Omental fat pad (tissue), 4 donors: Measurements from ENCODE around the gene CBX8. TPM values are rescaled to one million over a fixed set of nuclear protein-coding genes. Genes with fewer than 3 reads are reported as not detected.
A peak's percentile ranks its signal among the peaks of the same experiment; 100 is the strongest.

Experiments
- ATAC-seq: fragments of 150-250 bp; one replicate; pipeline ENCODE4 v1.9.1; 2016; ENCODE audit warnings: mild to moderate bottlenecking, moderate library complexity; ENCODE audit not compliant: low FRiP score
- DNase-seq: peaks from one replicate; pipeline ENCODE4 v3.0.0-alpha.2; 2019; ENCODE audit warnings: low spot score
- CTCF ChIP-seq, 3 donors: fragments of 450-650 bp; IDR thresholded peaks; one replicate each; pipeline ENCODE4 v1.5.1; 2016 to 2017; ENCODE audit warnings: antibody characterized with exemption in 3 of 3, mild to moderate bottlenecking in 3 of 3, moderate library complexity in 2 of 3
- total RNA-seq, 4 donors: library from RNA; depleted of rRNA; stranded (reverse); fragments of >200 nt; gene quantifications; one replicate each; pipeline ENCODE4 v1.1.0, GENCODE V29; 2016

Gene CBX8
- 1 to 10 TPM in 2 of 4 donors, under 1 TPM in 2; 0.88 to 2.2 (median 1.2) TPM for total RNA-seq

- peak; percentile 93 for ATAC-seq
- peak; percentile 96 for DNase-seq
- TF ChIP-seq CTCF (IDR thresholded peaks at IDR 0.05), result no peak
These were observed at the start of gene CBX8 for GRCh38 chr17:79796763-79797491. Gene CBX8, minus strand, starts transcription at chr17:79797077. Its CDS starts 79 bp downstream, at chr17:79796998.

- peak; percentile 46 for ATAC-seq
These were observed 48.7 kb upstream of the CBX8 start for GRCh38 chr17:79845601-79845949.

GRCh38 chr17:79844869-79845600 is 48.2 kb upstream of the CBX8 start:
- ATAC-seq, result peak; percentile 54
- DNase-seq, result no peak

More at GRCh38 chr17:79845601-79845949, 48.7 kb upstream of the CBX8 start:
- DNase-seq, result no peak
- no peak for TF ChIP-seq CTCF (IDR thresholded peaks at IDR 0.05)

GRCh38 chr17:79843816-79844800 is 47.2 kb upstream of the CBX8 start:
- peak; percentile 25 for ATAC-seq
- no peak for TF ChIP-seq CTCF (IDR thresholded peaks at IDR 0.05)
- no peak for DNase-seq

More at GRCh38 chr17:79844869-79845600, 48.2 kb upstream of the CBX8 start:
- TF ChIP-seq CTCF (IDR thresholded peaks at IDR 0.05), result no peak

- ATAC-seq (no peak), DNase-seq (no peak)
- no peak for TF ChIP-seq CTCF (IDR thresholded peaks at IDR 0.05)
These were observed 46.6 kb upstream of the CBX8 start for GRCh38 chr17:79843474-79843815.

GRCh38 chr17:79842656-79843473 is 46.0 kb upstream of the CBX8 start:
- TF ChIP-seq CTCF (IDR thresholded peaks at IDR 0.05), result no peak
- ATAC-seq (no peak), DNase-seq (no peak)
